Measurements from ENCODE around the gene CHRM4.

The CHRM4 gene

DNA sequence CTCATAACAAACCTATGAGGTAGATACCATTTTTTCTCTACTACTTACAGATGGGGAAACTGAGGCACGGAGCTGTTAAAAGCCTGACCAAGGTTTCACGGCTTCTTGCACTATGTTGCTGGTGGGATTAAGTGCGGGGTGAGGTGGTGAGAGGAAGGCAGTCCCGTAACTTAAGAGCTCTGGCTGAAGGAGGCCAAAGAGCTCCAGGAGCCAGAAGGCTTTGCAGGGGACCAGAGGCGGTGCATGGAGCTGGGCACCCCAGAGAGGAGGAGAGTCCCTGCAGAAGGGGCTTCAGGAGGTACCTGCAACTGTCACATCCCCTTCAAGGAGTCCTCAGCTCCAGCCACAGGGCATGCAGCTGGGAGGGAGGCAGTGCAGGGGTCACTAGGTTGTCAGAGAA lies 4.1 kb downstream of the CHRM4 start:
- Histone ChIP-seq H3K4me2 (ENCODE audit: low read depth, low read length, poor library complexity, severe bottlenecking) (peak overlapping the region; percentile 79), H3K9me3 (ENCODE audit: insufficient read depth, low read depth, low read length) (no peaks in the 10 kb centered on the region), H3K4me3 (ENCODE audit: low read length, poor library complexity, severe bottlenecking) (peak overlapping the region; percentile 50), H3K36me3 (ENCODE audit: insufficient read depth, low read length) (no peaks in the 10 kb centered on the region), H4K20me1 (ENCODE audit: insufficient read depth, low read length, poor library complexity, severe bottlenecking) (no peaks in the 10 kb centered on the region), H3K4me1 (ENCODE audit: insufficient read depth, low read length, poor library complexity, severe bottlenecking) (peaks cover 9% of the 10 kb centered on the region), H3K9me2 (replicated peaks; ENCODE audit: low read depth, low read length) (no peaks in the 10 kb centered on the region), H3K79me2 (ENCODE audit: insufficient read depth, low read length) (no peaks in the 10 kb centered on the region), H3K27me3 (ENCODE audit: insufficient read depth, low read length, poor library complexity, severe bottlenecking) (peaks cover 4% of the 10 kb centered on the region), H2AFZ (ENCODE audit: low read length) (peak overlapping the region; percentile 73; the same call in 1 of the 2 replicates), H3K9ac (ENCODE audit: low read depth, low read length, poor library complexity, severe bottlenecking) (no peak overlapping the region), H3F3A (ENCODE audit: low read depth) (no peaks in the 10 kb centered on the region)
- TF ChIP-seq, protein P1, sequence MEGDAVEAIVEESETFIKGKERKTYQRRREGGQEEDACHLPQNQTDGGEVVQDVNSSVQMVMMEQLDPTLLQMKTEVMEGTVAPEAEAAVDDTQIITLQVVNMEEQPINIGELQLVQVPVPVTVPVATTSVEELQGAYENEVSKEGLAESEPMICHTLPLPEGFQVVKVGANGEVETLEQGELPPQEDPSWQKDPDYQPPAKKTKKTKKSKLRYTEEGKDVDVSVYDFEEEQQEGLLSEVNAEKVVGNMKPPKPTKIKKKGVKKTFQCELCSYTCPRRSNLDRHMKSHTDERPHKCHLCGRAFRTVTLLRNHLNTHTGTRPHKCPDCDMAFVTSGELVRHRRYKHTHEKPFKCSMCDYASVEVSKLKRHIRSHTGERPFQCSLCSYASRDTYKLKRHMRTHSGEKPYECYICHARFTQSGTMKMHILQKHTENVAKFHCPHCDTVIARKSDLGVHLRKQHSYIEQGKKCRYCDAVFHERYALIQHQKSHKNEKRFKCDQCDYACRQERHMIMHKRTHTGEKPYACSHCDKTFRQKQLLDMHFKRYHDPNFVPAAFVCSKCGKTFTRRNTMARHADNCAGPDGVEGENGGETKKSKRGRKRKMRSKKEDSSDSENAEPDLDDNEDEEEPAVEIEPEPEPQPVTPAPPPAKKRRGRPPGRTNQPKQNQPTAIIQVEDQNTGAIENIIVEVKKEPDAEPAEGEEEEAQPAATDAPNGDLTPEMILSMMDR (conservative IDR thresholded peaks at IDR 0.05; ENCODE audit: low read length) = no peak

DNA sequence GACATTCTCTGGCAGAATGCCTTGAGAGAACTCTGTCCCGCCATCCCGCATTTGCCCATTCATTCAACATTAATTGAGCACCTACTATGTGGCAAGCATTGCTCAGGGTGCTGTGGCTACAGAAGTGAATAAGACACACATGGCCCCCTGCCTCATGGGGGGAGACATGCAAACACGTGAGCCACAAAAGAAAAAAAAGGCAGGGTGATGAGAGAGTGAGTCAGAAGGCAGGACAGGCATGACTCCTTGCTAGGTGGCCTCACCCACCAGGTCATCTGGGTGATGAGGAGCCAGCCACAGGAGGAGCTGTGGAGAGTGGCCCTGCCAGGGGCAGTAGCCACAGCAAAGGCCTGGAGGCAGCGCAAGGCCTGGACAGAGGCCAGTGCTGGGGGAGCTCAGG lies 4.9 kb downstream of the CHRM4 start:
- TF ChIP-seq EZH2phosphoT487 (IDR thresholded peaks at IDR 0.05; ENCODE audit: borderline replicate concordance) = no peak
- TF ChIP-seq, protein P1 (conservative IDR thresholded peaks at IDR 0.05; ENCODE audit: low read length) = no peak
- H3K4me2 ChIP-seq (ENCODE audit: low read depth, low read length, poor library complexity, severe bottlenecking) = no peak overlapping the region
- peaks cover 4% of the 10 kb centered on the region for H3K27me3 ChIP-seq (ENCODE audit: insufficient read depth, low read length, poor library complexity, severe bottlenecking)
- no peak overlapping the region for H2AFZ ChIP-seq (ENCODE audit: low read length)
- peaks cover 9% of the 10 kb centered on the region for H3K4me1 ChIP-seq (ENCODE audit: insufficient read depth, low read length, poor library complexity, severe bottlenecking)
- H3K4me3 ChIP-seq (ENCODE audit: low read length, poor library complexity, severe bottlenecking) = no peak overlapping the region
- no peak overlapping the region for H3K9ac ChIP-seq (ENCODE audit: low read depth, low read length, poor library complexity, severe bottlenecking)
- no peaks in the 10 kb centered on the region for H3K9me3 ChIP-seq (ENCODE audit: insufficient read depth, low read depth, low read length)
- H3K9me2 ChIP-seq (replicated peaks; ENCODE audit: low read depth, low read length) = no peaks in the 10 kb centered on the region
- no peaks in the 10 kb centered on the region for H3K79me2 ChIP-seq (ENCODE audit: insufficient read depth, low read length)
- no peaks in the 10 kb centered on the region for H3F3A ChIP-seq (ENCODE audit: low read depth)
- no peaks in the 10 kb centered on the region for H3K36me3 ChIP-seq (ENCODE audit: insufficient read depth, low read length)
- H4K20me1 ChIP-seq (ENCODE audit: insufficient read depth, low read length, poor library complexity, severe bottlenecking) = no peaks in the 10 kb centered on the region

DNA sequence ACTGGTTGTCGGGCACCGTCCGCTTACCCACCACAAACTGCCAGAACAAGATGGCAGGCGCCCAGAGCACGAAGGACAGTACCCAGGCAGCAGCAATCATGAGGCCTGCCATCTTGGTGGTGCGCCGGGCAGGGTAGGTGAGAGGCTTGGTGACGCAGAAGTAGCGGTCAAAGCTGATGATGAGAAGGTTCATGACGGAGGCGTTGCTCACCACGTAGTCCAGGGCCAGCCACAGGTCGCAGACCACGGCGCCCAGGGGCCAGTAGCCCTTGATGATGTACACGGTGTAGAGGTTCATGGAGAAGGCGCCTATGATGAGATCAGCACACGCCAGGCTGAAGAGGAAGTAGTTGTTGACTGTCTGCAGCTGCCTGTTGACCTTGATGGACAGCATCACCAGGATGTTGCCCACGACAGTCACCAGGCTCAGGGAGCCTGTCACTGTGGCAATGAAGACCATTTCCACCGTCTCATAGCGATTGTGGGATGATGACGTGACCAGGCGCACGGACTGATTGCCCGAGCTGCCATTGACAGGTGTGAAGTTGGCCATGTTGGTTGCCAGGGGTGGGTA lies 5.5 kb downstream of the CHRM4 start:
- no peak for TF ChIP-seq EZH2phosphoT487 (IDR thresholded peaks at IDR 0.05; ENCODE audit: borderline replicate concordance)
- TF ChIP-seq, protein P1 (conservative IDR thresholded peaks at IDR 0.05; ENCODE audit: low read length) = no peak
- peaks cover 4% of the 10 kb centered on the region for H3K27me3 ChIP-seq (ENCODE audit: insufficient read depth, low read length, poor library complexity, severe bottlenecking)

More for the DNA sequence above, 5.5 kb downstream of the CHRM4 start:
- Histone ChIP-seq H3F3A (ENCODE audit: low read depth) (no peaks in the 10 kb centered on the region), H3K36me3 (ENCODE audit: insufficient read depth, low read length) (no peaks in the 10 kb centered on the region), H3K4me3 (ENCODE audit: low read length, poor library complexity, severe bottlenecking) (no peak overlapping the region), H3K9me2 (replicated peaks; ENCODE audit: low read depth, low read length) (no peaks in the 10 kb centered on the region), H2AFZ (ENCODE audit: low read length) (no peak overlapping the region), H3K9ac (ENCODE audit: low read depth, low read length, poor library complexity, severe bottlenecking) (no peak overlapping the region), H4K20me1 (ENCODE audit: insufficient read depth, low read length, poor library complexity, severe bottlenecking) (no peaks in the 10 kb centered on the region), H3K4me2 (ENCODE audit: low read depth, low read length, poor library complexity, severe bottlenecking) (no peak overlapping the region), H3K9me3 (ENCODE audit: insufficient read depth, low read depth, low read length) (no peaks in the 10 kb centered on the region), H3K79me2 (ENCODE audit: insufficient read depth, low read length) (no peaks in the 10 kb centered on the region), H3K4me1 (ENCODE audit: insufficient read depth, low read length, poor library complexity, severe bottlenecking) (peaks cover 9% of the 10 kb centered on the region)
